GM12878 (cell line): Measurements from ENCODE around the gene NSG2.
"Not testable (repeated sequence)": the region's sequence is repeated elsewhere in the genome, so short reads cannot be mapped to it uniquely, and the experiment has no call there.

ENCODE experiments used
- ATF3 ChIP-seq: IDR thresholded peaks from 2 replicates; pipeline ENCODE4 v1.6.1; 2011; ENCODE audit warnings: low read depth, mild to moderate bottlenecking, low read length, moderate library complexity, borderline replicate concordance; ENCODE audit errors: extremely low read depth
- CREB1 ChIP-seq: IDR thresholded peaks from 2 replicates; pipeline ENCODE4 v1.6.1; 2012; ENCODE audit warnings: low read depth, mild to moderate bottlenecking, inconsistent platforms
- CTCF ChIP-seq, 3 experiments: IDR thresholded peaks in 2 of 3; conservative IDR thresholded peaks in 1 of 3; 2 replicates each; pipeline ENCODE4 v1.5.1; 2011; ENCODE audit warnings: low read depth in 3 of 3, low read length in 3 of 3, mild to moderate bottlenecking in 3 of 3, control low read depth in 2 of 3, moderate library complexity in 2 of 3, inconsistent platforms in 1 of 3, mixed read lengths in 1 of 3; ENCODE audit not compliant: control insufficient read depth in 2 of 3, insufficient read depth in 1 of 3; ENCODE audit errors: extremely low read depth in 1 of 3
- EZH2 ChIP-seq: IDR thresholded peaks from 2 replicates; pipeline ENCODE4 v1.6.1; 2012; ENCODE audit warnings: low read depth, mild to moderate bottlenecking, control low read depth, inconsistent platforms, low read length, borderline replicate concordance; ENCODE audit not compliant: control insufficient read depth
- NFYA ChIP-seq: IDR thresholded peaks from 2 replicates; pipeline ENCODE4 v1.6.1; 2011; ENCODE audit warnings: low read depth, mild to moderate bottlenecking, low read length, improper control_type of control experiment, borderline replicate concordance
- POLR2A ChIP-seq: IDR thresholded peaks from 2 replicates; pipeline ENCODE4 v1.6.1; 2011; ENCODE audit warnings: low read depth, mild to moderate bottlenecking, low read length
- RAD21 ChIP-seq: IDR thresholded peaks from 2 replicates; pipeline ENCODE4 v1.6.1; 2011; ENCODE audit warnings: mild to moderate bottlenecking, low read depth, low read length, moderate library complexity; ENCODE audit not compliant: insufficient read depth
- SRF ChIP-seq, 2 experiments: IDR thresholded peaks; 2 replicates each; pipeline ENCODE4 v1.6.1; 2011; ENCODE audit warnings: low read depth in 2 of 2, low read length in 2 of 2, mild to moderate bottlenecking in 1 of 2, moderate library complexity in 1 of 2
- TF ChIP-seq, protein P1 (sequence below): fragments of 450-650 bp; IDR thresholded peaks from 2 replicates; pipeline ENCODE4 v1.6.1; 2017; ENCODE audit warnings: antibody characterized with exemption, mild to moderate bottlenecking, moderate library complexity
- TF ChIP-seq, protein P2 (sequence below): IDR thresholded peaks from 2 replicates; pipeline ENCODE4 v1.6.1; 2011; ENCODE audit warnings: low read depth, low read length, improper control_type of control experiment, borderline replicate concordance
- TF ChIP-seq, protein P3 (sequence below): fragments of 450-650 bp; IDR thresholded peaks from 2 replicates; pipeline ENCODE4 v1.6.1; 2014; ENCODE audit warnings: mild to moderate bottlenecking

DNA sequence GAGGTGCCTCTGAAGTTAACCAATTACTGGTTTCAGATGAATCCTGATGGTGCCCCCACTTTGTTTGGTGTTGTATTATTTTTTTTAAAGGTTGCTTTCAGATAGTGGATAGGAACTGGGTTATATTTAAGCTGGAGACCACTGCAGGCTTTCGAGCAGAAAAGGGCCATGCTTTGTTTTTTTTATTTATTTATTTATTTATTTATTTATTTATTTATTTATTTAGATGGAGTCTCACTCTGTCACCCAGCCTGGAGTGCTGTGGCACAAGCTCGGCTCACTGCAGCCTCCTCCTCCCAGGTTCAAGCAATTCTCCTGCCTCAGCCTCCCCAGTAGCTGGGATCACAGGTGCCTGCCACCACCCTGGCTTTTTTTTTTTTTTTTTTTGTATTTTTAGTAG lies 57.1 kb downstream of the NSG2 start:
- not testable (repeated sequence) for TF ChIP-seq EZH2; RAD21; CTCF (IDR thresholded peaks at IDR 0.05 in 2 of 3, conservative IDR thresholded peaks at IDR 0.05 in 1 of 3; ENCODE audit: control insufficient read depth in 2 of 3, extremely low read depth in 1 of 3, insufficient read depth in 1 of 3, low read depth in 3 of 3, low read length in 3 of 3); ATF3; POLR2A; CREB1; NFYA; SRF (IDR thresholded peaks at IDR 0.05; ENCODE audit: low read depth in 2 of 2, low read length in 2 of 2)
- TF ChIP-seq, protein P1, sequence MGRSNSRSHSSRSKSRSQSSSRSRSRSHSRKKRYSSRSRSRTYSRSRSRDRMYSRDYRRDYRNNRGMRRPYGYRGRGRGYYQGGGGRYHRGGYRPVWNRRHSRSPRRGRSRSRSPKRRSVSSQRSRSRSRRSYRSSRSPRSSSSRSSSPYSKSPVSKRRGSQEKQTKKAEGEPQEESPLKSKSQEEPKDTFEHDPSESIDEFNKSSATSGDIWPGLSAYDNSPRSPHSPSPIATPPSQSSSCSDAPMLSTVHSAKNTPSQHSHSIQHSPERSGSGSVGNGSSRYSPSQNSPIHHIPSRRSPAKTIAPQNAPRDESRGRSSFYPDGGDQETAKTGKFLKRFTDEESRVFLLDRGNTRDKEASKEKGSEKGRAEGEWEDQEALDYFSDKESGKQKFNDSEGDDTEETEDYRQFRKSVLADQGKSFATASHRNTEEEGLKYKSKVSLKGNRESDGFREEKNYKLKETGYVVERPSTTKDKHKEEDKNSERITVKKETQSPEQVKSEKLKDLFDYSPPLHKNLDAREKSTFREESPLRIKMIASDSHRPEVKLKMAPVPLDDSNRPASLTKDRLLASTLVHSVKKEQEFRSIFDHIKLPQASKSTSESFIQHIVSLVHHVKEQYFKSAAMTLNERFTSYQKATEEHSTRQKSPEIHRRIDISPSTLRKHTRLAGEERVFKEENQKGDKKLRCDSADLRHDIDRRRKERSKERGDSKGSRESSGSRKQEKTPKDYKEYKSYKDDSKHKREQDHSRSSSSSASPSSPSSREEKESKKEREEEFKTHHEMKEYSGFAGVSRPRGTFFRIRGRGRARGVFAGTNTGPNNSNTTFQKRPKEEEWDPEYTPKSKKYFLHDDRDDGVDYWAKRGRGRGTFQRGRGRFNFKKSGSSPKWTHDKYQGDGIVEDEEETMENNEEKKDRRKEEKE: not testable (repeated sequence)
- TF ChIP-seq, protein P2, sequence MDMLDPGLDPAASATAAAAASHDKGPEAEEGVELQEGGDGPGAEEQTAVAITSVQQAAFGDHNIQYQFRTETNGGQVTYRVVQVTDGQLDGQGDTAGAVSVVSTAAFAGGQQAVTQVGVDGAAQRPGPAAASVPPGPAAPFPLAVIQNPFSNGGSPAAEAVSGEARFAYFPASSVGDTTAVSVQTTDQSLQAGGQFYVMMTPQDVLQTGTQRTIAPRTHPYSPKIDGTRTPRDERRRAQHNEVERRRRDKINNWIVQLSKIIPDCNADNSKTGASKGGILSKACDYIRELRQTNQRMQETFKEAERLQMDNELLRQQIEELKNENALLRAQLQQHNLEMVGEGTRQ: not testable (repeated sequence)
- TF ChIP-seq, protein P3, sequence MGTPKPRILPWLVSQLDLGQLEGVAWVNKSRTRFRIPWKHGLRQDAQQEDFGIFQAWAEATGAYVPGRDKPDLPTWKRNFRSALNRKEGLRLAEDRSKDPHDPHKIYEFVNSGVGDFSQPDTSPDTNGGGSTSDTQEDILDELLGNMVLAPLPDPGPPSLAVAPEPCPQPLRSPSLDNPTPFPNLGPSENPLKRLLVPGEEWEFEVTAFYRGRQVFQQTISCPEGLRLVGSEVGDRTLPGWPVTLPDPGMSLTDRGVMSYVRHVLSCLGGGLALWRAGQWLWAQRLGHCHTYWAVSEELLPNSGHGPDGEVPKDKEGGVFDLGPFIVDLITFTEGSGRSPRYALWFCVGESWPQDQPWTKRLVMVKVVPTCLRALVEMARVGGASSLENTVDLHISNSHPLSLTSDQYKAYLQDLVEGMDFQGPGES: not testable (repeated sequence)
